ENCODE results near the gene SMIM35.

DNA sequence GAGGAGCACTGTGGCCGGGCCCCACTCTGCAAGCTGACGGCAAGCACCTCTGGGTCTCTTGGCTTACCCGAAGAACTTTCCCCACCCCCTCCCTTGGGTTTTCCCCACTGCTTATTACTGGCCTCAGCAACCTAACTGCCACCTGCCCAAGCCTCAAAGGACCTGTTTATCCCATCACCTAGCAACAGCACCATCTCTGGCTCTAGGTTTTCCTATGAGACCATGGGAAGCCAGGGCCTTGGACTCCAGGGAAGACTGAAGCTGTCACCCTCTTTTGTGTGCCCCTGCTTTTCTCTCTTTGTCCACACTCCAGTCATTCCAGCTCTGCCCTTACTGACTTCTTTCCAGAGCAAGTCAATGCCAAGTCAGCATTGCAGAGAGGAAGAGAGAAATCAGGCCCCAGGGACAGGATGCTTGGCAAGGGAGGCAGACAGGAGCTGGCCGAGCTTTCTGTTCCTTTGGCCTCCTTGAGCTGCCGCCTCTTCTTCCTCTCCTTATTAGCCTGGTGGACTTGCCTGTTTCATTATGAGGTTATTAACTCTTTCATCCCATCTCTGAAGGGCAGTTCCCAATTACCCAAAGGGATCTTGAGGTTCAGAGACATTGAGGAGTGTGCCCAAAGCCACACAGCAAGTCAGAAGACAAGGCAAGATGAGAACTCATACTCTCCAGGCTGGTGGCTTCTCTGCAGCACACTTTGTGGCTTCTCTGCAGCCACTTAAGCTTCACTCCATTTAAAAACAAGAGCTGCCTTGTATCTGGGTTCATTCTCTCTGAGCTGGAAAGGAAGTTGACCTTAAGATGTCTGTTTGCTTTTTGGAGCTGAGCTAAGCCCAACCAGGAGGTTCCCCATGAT is at the start of gene SMIM35:
- TF ChIP-seq TEAD4 (IDR thresholded peaks at IDR 0.05; ENCODE audit: borderline replicate concordance, insufficient read depth) (no peak), JUND (IDR thresholded peaks at IDR 0.05) (no peak), NRF1 (IDR thresholded peaks at IDR 0.05; ENCODE audit: low read depth, low read length) (no peak), PBX3 (IDR thresholded peaks at IDR 0.05) (no peak), YY1 (IDR thresholded peaks at IDR 0.05; ENCODE audit: low read depth) (no peak), TCF12 (IDR thresholded peaks at IDR 0.05) (no peak), EP300 (IDR thresholded peaks at IDR 0.05; ENCODE audit: borderline replicate concordance in 1 of 2, low read depth in 1 of 2, low read length in 1 of 2) (no peak), FOSL2 (IDR thresholded peaks at IDR 0.05; ENCODE audit: borderline replicate concordance, low read depth) (no peak), MXI1 (IDR thresholded peaks at IDR 0.05; ENCODE audit: low read depth, low read length) (no peak), POLR2AphosphoS5 (IDR thresholded peaks at IDR 0.05; ENCODE audit: low read depth, low read length) (no peak), EZH2phosphoT487 (IDR thresholded peaks at IDR 0.05; ENCODE audit: borderline replicate concordance, low read depth) (no peak), SMC3 (IDR thresholded peaks at IDR 0.05; ENCODE audit: low read depth, low read length) (no peak)
- TF ChIP-seq, protein P1, sequence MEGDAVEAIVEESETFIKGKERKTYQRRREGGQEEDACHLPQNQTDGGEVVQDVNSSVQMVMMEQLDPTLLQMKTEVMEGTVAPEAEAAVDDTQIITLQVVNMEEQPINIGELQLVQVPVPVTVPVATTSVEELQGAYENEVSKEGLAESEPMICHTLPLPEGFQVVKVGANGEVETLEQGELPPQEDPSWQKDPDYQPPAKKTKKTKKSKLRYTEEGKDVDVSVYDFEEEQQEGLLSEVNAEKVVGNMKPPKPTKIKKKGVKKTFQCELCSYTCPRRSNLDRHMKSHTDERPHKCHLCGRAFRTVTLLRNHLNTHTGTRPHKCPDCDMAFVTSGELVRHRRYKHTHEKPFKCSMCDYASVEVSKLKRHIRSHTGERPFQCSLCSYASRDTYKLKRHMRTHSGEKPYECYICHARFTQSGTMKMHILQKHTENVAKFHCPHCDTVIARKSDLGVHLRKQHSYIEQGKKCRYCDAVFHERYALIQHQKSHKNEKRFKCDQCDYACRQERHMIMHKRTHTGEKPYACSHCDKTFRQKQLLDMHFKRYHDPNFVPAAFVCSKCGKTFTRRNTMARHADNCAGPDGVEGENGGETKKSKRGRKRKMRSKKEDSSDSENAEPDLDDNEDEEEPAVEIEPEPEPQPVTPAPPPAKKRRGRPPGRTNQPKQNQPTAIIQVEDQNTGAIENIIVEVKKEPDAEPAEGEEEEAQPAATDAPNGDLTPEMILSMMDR (IDR thresholded peaks at IDR 0.05), result no peak
- TF ChIP-seq, protein P2, sequence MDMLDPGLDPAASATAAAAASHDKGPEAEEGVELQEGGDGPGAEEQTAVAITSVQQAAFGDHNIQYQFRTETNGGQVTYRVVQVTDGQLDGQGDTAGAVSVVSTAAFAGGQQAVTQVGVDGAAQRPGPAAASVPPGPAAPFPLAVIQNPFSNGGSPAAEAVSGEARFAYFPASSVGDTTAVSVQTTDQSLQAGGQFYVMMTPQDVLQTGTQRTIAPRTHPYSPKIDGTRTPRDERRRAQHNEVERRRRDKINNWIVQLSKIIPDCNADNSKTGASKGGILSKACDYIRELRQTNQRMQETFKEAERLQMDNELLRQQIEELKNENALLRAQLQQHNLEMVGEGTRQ (IDR thresholded peaks at IDR 0.05; ENCODE audit: borderline replicate concordance, low read depth, low read length), result no peak

Data from SK-N-SH (cell line).